ENCODE measurements around the gene CHST11. TPM values are rescaled to one million over a fixed set of nuclear protein-coding genes. Genes with fewer than 3 reads are reported as not detected.
"Not testable (repeated sequence)": the region's sequence is repeated elsewhere in the genome, so short reads cannot be mapped to it uniquely, and the experiment has no call there.

The CHST11 gene
- total RNA-seq, 2 experiments from 2014 or later = 39.3 to 45.3 TPM

DNA sequence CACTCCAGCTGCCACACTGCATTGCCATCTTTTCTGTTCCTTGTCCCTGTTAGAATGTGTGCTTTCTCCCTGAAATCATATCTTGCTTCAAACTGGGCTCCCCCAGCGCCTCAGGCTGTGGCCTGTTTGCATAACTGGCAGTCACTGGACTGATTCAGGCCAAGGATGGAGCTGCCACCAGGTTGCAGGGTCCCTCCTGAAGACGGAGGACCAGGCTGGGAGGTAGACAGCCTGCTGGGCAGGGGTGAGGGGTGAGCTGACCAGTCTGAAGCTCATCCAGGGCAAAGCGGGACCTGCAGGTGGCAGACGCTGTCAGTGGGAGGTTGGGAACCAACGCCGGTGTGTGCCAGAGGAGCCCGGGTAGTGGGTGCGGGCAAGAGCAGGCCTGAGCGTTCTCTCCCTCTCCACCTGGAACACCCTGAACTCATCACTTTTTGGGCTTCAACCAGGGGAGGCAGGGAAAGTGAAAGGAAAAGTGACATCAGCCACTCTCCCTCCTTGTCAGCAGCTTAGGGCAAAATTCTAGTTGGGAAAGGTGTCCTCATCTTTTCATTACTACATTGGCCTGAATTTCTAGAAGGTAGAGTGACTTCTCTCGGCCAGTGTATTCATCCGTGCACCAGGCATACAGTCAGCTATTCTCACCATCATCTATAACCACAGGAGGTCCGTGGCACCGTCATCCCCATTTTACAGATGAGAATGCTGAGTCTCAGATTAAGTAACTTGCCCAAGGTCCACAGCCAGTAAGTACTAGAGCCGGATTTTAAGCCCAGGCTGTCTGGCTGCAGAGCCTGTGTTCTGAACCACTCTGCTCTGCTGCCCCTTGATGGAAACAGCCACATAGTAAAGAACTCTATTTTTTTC lies 282.3 kb downstream of the CHST11 start:
- peaks cover 3% of the 10 kb centered on the region for H3K9me3 Mint-ChIP-seq
- no peak overlapping the region for H3K4me3 Mint-ChIP-seq
- H3K27me3 Mint-ChIP-seq (ENCODE audit: low read depth) = no peaks in the 10 kb centered on the region
- intact Hi-C loops (cut with micrococcal nuclease) = no loop called here
- H3K27ac Mint-ChIP-seq = no peak overlapping the region
- H3K36me3 Mint-ChIP-seq (ENCODE audit: low read depth) = peaks cover 3% of the 10 kb centered on the region
- CTCF ChIA-PET = interaction anchor here (0.6 to 1.2 kb wide), 2 partner anchors 8 to 53 kb away, joined by 3 to 4 read pairs; no protein-coding TSS in a partner anchor
- H3K4me1 Mint-ChIP-seq (ENCODE audit: low read depth) = peaks cover 62% of the 10 kb centered on the region
- DNase-seq = no peak

DNA sequence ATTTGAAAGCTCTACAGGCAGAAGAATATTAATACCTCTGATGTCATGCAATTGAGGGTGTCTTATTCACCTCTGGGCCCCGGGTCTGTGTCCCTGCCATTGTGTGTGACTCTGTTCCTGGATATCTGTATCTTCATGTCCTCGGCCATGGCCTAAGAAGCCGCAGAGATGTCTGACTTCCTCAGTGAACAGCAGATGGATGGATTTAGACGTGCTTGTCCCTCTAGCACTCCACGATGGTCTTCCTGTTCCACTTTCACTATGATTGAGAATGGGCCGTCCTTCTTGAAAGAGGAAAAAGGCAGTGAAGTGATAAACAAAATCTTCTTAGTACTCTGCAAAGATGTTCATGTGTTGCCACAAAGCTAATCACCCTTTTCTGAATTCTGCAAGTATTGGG lies 283.9 kb downstream of the CHST11 start:
- H3K27ac Mint-ChIP-seq = peak overlapping the region; percentile 60
- DNase-seq = peak; percentile 49
- H3K36me3 Mint-ChIP-seq (ENCODE audit: low read depth) = peaks cover 3% of the 10 kb centered on the region
- intact Hi-C loops (cut with micrococcal nuclease) = loop anchor here (1.0 to 2.0 kb wide), 3 partner anchors 45 to 136 kb away; no protein-coding TSS in a partner anchor
- H3K27me3 Mint-ChIP-seq (ENCODE audit: low read depth) = no peaks in the 10 kb centered on the region
- H3K4me3 Mint-ChIP-seq = peak overlapping the region; percentile 53
- CTCF ChIA-PET = interaction anchor here (1.0 to 2.3 kb wide), 2 partner anchors 8 to 359 kb away, joined by 4 to 8 read pairs; no protein-coding TSS in a partner anchor
- H3K4me1 Mint-ChIP-seq (ENCODE audit: low read depth) = peaks cover 52% of the 10 kb centered on the region
- H3K9me3 Mint-ChIP-seq = peaks cover 3% of the 10 kb centered on the region

DNA sequence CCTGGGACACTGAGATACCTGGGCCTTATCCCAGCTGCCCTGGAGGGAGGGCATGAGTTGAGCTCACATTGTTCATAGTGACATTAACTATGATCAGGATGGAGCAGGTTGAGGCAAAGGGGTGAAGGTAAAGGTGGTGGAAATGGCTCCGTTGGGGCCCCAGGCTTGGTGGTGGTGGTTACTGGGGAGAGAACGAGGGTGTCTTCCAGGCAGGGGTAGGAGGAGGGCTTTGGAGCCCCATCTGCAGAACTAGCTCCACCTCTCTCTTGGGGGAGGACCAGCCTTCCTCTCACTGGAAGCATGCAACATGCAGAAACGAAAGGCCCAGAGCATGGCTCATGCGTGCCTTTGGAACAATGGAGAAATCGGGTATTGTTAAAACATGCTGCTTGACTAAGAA lies 284.3 kb downstream of the CHST11 start:
- Mint-ChIP-seq H3K36me3 (ENCODE audit: low read depth) (peaks cover 3% of the 10 kb centered on the region), H3K9me3 (peaks cover 3% of the 10 kb centered on the region), H3K4me3 (peak overlapping the region; percentile 53), H3K27me3 (ENCODE audit: low read depth) (no peaks in the 10 kb centered on the region), H3K4me1 (ENCODE audit: low read depth) (peaks cover 50% of the 10 kb centered on the region), H3K27ac (peak overlapping the region; percentile 60)
- no peak for DNase-seq
- intact Hi-C loops (cut with micrococcal nuclease) = loop anchor here (2.0 kb wide), 2 partner anchors 70 to 136 kb away; no protein-coding TSS in a partner anchor
- CTCF ChIA-PET = interaction anchor here (1.0 to 2.3 kb wide), 2 partner anchors 9 to 359 kb away, joined by 4 to 8 read pairs; no protein-coding TSS in a partner anchor

DNA sequence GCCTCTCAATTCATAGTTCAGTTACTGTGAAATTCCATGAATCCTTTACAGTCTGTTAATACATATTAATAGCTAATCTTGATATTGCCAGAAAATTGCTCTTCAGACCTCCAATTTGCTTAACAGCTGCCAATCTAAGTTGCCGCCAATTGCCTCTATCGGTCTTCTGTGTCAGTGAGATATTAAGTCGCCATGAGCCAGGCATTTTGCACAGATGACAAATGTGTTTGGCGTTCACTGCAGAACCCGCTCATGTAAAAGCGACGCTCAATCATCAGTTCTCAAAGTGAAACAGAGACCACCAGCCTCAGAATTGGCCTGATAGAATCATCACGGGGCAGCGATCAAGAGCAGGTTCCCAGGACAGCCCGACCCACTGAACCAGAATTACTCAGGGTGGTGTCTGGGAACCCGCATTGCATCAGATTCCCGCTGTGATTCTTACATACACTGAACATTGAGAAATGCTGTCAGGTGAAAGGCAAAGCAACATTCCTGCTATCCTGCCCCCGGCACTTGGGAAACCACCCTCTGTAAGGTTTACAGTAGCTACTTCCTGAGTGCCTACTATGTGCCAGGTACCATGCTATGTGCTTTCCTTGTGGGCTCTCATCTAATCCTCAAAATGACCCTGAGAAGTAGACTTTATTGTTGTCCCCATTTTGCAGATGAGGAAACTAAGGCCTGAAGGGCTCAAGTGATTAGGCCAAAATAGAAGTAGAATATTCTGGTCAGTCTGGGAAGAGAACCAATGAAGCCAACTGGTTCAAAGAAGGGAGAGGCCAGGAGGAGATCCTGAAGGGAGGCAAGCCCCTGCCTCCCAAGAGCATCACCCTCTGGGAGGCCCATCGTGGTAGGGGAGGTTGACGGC lies 285.0 kb downstream of the CHST11 start:
- Mint-ChIP-seq H3K27me3 (ENCODE audit: low read depth) (no peaks in the 10 kb centered on the region), H3K4me3 (no peak overlapping the region), H3K27ac (no peak overlapping the region), H3K4me1 (ENCODE audit: low read depth) (peaks cover 53% of the 10 kb centered on the region), H3K36me3 (ENCODE audit: low read depth) (peaks cover 3% of the 10 kb centered on the region), H3K9me3 (peaks cover 3% of the 10 kb centered on the region)
- CTCF ChIA-PET = interaction anchor here (1.0 to 2.3 kb wide), 2 partner anchors 10 to 360 kb away, joined by 4 to 8 read pairs; no protein-coding TSS in a partner anchor
- intact Hi-C loops (cut with micrococcal nuclease) = loop anchor here (2.0 kb wide), 2 partner anchors 71 to 135 kb away; no protein-coding TSS in a partner anchor
- no peak for DNase-seq

DNA sequence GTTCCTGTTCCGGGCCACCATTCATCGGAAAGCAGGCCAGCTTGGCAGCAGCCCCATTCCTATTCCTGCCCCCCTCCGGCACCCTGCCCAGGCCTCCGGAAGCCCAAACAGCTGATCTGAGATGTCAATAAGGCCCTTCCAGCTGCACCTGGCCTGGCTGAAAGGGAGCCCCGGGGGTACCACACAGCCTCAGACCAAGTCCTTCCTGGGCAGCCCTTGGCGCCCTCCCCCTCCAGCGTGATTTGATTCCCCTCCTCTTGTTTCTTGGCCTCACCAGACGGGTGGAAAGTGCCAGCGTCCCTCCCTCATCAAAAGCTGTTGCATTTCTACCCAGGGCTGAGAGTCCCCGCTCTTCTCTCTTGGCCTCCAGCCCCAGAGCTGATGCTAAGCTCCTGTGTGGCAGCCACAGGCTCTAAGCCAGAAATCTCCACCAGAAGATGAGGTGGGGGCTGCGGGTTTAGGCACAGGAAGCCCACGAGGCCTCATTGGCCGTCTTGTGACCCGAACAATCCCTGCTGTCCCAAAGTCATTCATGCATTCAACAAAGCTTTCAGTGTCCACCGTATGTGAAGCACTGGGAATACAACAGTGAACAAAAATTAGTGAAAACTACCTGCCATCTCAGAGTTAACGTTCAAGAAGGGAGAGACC lies 285.9 kb downstream of the CHST11 start:
- DNase-seq = no peak
- Mint-ChIP-seq H3K36me3 (ENCODE audit: low read depth) (peaks cover 3% of the 10 kb centered on the region), H3K9me3 (peaks cover 3% of the 10 kb centered on the region), H3K27ac (no peak overlapping the region), H3K27me3 (ENCODE audit: low read depth) (no peaks in the 10 kb centered on the region), H3K4me3 (no peak overlapping the region), H3K4me1 (ENCODE audit: low read depth) (peaks cover 53% of the 10 kb centered on the region)
- CTCF ChIA-PET = no interaction called here
- intact Hi-C loops (cut with micrococcal nuclease) = no loop called here

DNA sequence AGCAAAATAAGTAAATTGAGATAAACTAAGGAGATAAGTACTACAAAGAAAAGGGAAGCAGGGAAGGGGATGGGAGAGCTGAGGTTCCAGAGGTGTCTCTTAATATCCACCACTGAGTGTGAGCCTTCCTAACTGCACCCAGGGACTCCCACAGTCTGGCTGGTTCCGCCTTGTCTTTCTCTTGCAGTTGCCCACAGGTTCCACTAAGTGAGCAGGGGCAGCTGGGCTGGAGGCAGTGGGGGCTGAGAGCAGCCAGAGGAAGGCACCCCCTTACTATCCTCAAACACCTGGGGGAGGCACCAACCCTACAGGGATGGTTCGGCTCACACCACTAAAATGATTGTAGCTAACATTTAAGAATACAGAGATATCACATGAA lies 286.4 kb downstream of the CHST11 start:
- intact Hi-C loops (cut with micrococcal nuclease) = no loop called here
- Mint-ChIP-seq H3K36me3 (ENCODE audit: low read depth) (peaks cover 3% of the 10 kb centered on the region), H3K4me1 (ENCODE audit: low read depth) (peaks cover 53% of the 10 kb centered on the region), H3K27me3 (ENCODE audit: low read depth) (no peaks in the 10 kb centered on the region), H3K27ac (no peak overlapping the region), H3K4me3 (no peak overlapping the region), H3K9me3 (peaks cover 3% of the 10 kb centered on the region)
- CTCF ChIA-PET = no interaction called here
- DNase-seq = no peak

DNA sequence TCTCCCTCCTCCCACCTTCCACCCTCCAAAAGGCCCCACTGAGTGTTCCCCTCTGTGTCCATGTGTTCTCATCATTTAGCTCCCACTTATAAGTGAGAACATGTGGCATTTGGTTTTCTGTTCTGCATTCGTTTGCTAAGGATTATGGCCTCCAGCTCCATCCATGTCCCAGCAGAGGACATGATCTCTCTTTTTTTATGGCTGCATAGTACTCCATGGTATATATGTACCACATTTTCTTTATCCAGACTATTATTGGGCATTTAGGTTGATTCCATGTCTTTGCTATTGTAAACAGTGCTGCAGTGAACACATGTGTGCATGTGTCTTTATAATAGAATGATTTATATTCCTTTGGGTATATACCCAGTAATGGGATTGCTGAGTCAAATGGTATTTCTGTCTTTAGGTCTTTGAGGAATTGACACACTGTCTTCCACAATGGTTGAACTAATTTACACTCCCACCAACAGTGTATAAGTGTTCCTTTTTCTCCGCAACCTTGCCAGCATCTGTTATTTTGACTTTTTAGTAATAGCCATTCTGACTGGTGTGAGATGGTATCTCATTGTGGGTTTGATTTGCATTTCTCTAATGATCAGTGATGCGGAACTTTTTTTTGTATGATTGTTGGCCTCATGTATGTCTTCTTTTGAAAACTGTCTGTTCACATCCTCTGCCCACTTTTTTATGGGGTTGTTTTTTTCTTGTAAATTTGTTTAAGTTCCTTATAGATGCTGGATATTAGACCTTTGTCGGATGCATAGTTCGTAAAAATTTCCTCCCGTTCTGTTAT lies 287.2 kb downstream of the CHST11 start:
- DNase-seq; H3K27ac Mint-ChIP-seq; H3K4me3 Mint-ChIP-seq; intact Hi-C loops (cut with micrococcal nuclease); H3K9me3 Mint-ChIP-seq; H3K27me3 Mint-ChIP-seq (ENCODE audit: low read depth); H3K36me3 Mint-ChIP-seq (ENCODE audit: low read depth); CTCF ChIA-PET: not testable (repeated sequence)
- H3K4me1 Mint-ChIP-seq (ENCODE audit: low read depth) = peaks cover 51% of the 10 kb centered on the region

DNA sequence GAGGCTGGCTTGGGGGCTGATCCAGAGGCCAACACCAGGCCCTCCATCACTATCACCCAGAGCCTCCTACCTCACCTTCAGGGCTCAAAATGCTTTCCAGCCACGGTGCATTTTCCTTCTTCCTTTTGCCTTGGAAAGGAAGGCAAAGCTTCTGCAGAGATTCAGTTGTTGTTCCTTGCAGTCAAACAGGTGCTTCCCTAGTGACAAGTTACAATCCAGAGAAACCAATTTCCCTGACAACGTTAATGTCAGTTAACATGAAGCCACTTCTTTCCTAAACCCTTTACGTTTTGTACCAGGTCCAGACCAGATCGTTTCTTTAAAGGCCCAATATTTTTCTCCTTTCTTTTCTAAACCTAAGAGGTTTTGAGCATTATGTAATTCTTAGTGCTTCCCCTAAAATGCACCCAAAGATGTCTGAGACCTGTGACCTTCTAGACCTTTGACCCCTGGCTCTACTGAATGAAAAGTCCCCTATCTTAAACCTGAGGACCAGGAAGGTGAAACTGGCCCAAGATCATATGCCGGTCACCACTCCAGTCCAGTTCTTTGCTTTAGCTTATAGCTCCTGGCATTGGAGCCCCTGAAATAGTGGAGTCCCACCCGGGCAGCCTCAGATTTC lies 289.8 kb downstream of the CHST11 start:
- H3K4me1 Mint-ChIP-seq (ENCODE audit: low read depth) = peaks cover 43% of the 10 kb centered on the region
- intact Hi-C loops (cut with micrococcal nuclease) = loop anchor here (2.0 kb wide), 1 partner anchor 26 kb away; no protein-coding TSS in a partner anchor
- peaks cover 3% of the 10 kb centered on the region for H3K9me3 Mint-ChIP-seq
- H3K27me3 Mint-ChIP-seq (ENCODE audit: low read depth) = no peaks in the 10 kb centered on the region
- H3K36me3 Mint-ChIP-seq (ENCODE audit: low read depth) = no peaks in the 10 kb centered on the region
- no peak overlapping the region for H3K27ac Mint-ChIP-seq
- CTCF ChIA-PET = interaction anchor here (1.3 to 1.4 kb wide), 2 partner anchors 8 to 44 kb away, joined by 3 to 4 read pairs; no protein-coding TSS in a partner anchor
- no peak overlapping the region for H3K4me3 Mint-ChIP-seq
- DNase-seq = no peak

DNA sequence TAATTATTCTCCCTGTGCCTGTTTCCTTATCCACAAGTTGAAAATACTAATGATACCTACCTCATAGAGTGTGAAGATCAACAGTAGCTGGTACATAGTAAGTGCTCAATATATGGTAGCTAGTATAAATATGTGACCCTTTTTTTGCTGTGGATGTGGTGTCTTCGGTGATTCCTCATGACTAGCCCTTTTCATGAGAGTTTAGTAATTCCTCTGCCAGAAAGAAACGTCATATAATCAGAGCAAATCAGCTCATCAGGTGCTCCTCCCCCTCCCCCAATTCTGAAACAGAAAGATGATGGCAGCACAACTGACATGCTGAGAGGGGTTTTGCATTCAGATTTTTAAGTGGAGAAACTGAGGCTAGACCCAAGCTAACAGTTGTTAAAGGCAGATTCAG lies 290.6 kb downstream of the CHST11 start:
- no peaks in the 10 kb centered on the region for H3K36me3 Mint-ChIP-seq (ENCODE audit: low read depth)
- peak overlapping the region; percentile 51 for H3K4me3 Mint-ChIP-seq
- H3K4me1 Mint-ChIP-seq (ENCODE audit: low read depth) = peaks cover 43% of the 10 kb centered on the region
- peak; percentile 37 for DNase-seq
- no peak overlapping the region for H3K27ac Mint-ChIP-seq
- peaks cover 3% of the 10 kb centered on the region for H3K9me3 Mint-ChIP-seq
- CTCF ChIA-PET = interaction anchor here (0.7 to 1.5 kb wide), 3 partner anchors 9 to 19 kb away, joined by 3 to 4 read pairs (median 3); no protein-coding TSS in a partner anchor
- intact Hi-C loops (cut with micrococcal nuclease) = loop anchor here (2.0 kb wide), 1 partner anchor 27 kb away; no protein-coding TSS in a partner anchor
- H3K27me3 Mint-ChIP-seq (ENCODE audit: low read depth) = no peaks in the 10 kb centered on the region

DNA sequence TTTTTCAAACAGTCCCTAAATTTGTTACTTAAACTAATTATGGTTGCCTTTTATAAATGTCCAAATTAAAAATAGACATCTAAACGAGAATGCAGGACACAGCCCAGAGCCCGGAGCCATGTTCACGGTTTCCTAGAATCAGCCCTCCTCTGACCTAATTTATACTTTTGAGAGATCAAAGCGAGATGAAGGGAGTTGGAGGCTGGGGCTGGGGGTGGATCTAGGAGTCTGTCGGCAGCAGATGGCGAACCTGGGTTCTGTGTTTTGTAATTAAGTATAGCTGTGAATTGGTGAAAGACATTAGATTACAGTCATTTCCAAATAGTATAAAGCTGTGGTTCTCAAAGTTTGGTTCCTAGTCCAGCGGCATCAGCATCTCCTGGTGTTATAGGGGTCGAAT lies 291.2 kb downstream of the CHST11 start:
- no peaks in the 10 kb centered on the region for H3K27me3 Mint-ChIP-seq (ENCODE audit: low read depth)
- H3K4me3 Mint-ChIP-seq = peak overlapping the region; percentile 51
- no peaks in the 10 kb centered on the region for H3K36me3 Mint-ChIP-seq (ENCODE audit: low read depth)
- no peak overlapping the region for H3K27ac Mint-ChIP-seq
- CTCF ChIA-PET = interaction anchor here (0.7 to 1.5 kb wide), 4 partner anchors 9 to 77 kb away, joined by 3 to 4 read pairs (median 3); no protein-coding TSS in a partner anchor
- H3K9me3 Mint-ChIP-seq = peaks cover 3% of the 10 kb centered on the region
- DNase-seq = peak; percentile 58
- intact Hi-C loops (cut with micrococcal nuclease) = loop anchor here (1.0 to 2.0 kb wide), 2 partner anchors 16 to 27 kb away; no protein-coding TSS in a partner anchor
- peaks cover 43% of the 10 kb centered on the region for H3K4me1 Mint-ChIP-seq (ENCODE audit: low read depth)
